Prostate gland (tissue), 2 donors: Measurements from ENCODE around the gene CLPTM1L.

ENCODE experiments used
- POLR2A ChIP-seq: fragments of 450-650 bp; IDR thresholded peaks from one replicate; pipeline ENCODE4 v1.6.1; 2016; ENCODE audit warnings: antibody characterized with exemption, mild to moderate bottlenecking
- POLR2AphosphoS5 ChIP-seq: sonication (generic); formaldehyde crosslinking; IDR thresholded peaks from one replicate; pipeline ENCODE4 v1.6.1; 2017; ENCODE audit warnings: antibody characterized with exemption
- TF ChIP-seq, protein P1 (sequence below), 4 experiments: fragments of 200-600 bp in 2 of 4; fragments of 450-650 bp in 2 of 4; sonication (generic) in 2 of 4; IDR thresholded peaks; 1 replicate in 3 of 4; 2 replicates in 1 of 4; pipeline ENCODE4 v1.5.1; 2016 to 2019; ENCODE audit warnings: antibody characterized with exemption in 4 of 4, mild to moderate bottlenecking in 2 of 4, moderate library complexity in 2 of 4

DNA sequence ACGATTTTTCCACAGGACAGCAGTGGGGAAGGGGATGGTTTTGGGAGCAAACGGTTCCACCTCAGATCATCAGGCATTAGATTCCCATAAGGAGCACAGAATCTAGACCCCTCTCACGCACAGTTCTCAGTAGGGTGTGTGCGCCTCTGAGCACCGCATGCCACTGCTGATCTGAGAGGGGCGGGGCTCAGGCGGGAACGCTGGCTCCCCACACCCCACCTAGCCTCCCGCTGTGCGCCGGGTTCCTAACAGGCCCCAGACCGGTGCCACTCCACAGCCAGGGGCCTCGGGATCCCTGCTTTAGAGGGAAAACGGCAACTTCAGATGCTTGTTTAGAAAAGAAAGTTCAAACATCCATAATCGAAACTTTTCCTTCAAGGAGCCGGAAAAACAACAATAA is 70.4 kb downstream of the CLPTM1L start:
- no peak for TF ChIP-seq POLR2A
- TF ChIP-seq, protein P1, sequence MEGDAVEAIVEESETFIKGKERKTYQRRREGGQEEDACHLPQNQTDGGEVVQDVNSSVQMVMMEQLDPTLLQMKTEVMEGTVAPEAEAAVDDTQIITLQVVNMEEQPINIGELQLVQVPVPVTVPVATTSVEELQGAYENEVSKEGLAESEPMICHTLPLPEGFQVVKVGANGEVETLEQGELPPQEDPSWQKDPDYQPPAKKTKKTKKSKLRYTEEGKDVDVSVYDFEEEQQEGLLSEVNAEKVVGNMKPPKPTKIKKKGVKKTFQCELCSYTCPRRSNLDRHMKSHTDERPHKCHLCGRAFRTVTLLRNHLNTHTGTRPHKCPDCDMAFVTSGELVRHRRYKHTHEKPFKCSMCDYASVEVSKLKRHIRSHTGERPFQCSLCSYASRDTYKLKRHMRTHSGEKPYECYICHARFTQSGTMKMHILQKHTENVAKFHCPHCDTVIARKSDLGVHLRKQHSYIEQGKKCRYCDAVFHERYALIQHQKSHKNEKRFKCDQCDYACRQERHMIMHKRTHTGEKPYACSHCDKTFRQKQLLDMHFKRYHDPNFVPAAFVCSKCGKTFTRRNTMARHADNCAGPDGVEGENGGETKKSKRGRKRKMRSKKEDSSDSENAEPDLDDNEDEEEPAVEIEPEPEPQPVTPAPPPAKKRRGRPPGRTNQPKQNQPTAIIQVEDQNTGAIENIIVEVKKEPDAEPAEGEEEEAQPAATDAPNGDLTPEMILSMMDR (IDR thresholded peaks at IDR 0.05), result no peak
- TF ChIP-seq POLR2AphosphoS5, result no peak
